BLaER1 (cell line): ENCODE results near the gene KLHL29.
A peak's percentile ranks its signal among the peaks of the same experiment; 100 is the strongest.

Source experiments
- H3K27ac ChIP-seq: shearing (Covaris generic); formaldehyde crosslinking; 2 replicates; pipeline ENCODE4 v1.8.1; 2022
- H3K27me3 ChIP-seq: shearing (Covaris generic); formaldehyde crosslinking; 2 replicates; pipeline ENCODE4 v1.8.1; 2022
- H3K36me3 ChIP-seq: shearing (Covaris generic); formaldehyde crosslinking; 2 replicates; pipeline ENCODE4 v1.8.1; 2022
- H3K4me1 ChIP-seq: shearing (Covaris generic); formaldehyde crosslinking; 2 replicates; pipeline ENCODE4 v1.8.1; 2022
- H3K4me2 ChIP-seq: shearing (Covaris generic); formaldehyde crosslinking; 2 replicates; pipeline ENCODE4 v1.8.1; 2022
- H3K4me3 ChIP-seq: shearing (Covaris generic); formaldehyde crosslinking; 2 replicates; pipeline ENCODE4 v1.8.1; 2022
- H3K9ac ChIP-seq: shearing (Covaris generic); formaldehyde crosslinking; 2 replicates; pipeline ENCODE4 v1.8.1; 2022
- H3K9me3 ChIP-seq: shearing (Covaris generic); formaldehyde crosslinking; 2 replicates; pipeline ENCODE4 v1.8.1; 2022
- H4K20me1 ChIP-seq: shearing (Covaris generic); formaldehyde crosslinking; 2 replicates; pipeline ENCODE4 v1.8.1; 2022
- Cebpa-rat ChIP-seq: shearing (Covaris generic); IDR thresholded peaks from 2 replicates; pipeline ENCODE4 v1.8.1; 2022

Gene KLHL29

DNA sequence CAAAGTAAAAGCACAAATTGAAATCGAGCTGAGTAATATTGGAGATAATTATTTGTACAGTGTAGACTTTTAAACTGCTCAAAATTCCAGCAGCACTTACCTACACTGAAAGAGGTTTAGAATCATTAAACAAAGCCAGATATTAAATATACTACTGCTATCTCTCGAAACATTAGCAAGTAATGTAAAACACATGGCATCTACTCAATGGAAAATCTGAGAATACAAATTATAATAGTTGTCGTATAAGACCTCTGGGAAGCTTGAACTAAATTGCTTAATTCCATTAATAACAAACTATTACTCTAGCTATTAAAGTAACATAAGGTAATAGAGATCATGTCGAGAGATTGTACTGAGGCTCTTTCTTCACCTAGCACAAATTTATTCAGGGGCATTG is 108.9 kb downstream of the KLHL29 start:
- peaks cover 42% of the 10 kb centered on the region; the same call in 1 of the 2 replicates for H4K20me1 ChIP-seq
- H3K9me3 ChIP-seq, result no peaks in the 10 kb centered on the region
- H3K4me3 ChIP-seq, result no peak overlapping the region
- H3K27me3 ChIP-seq, result peaks cover 6% of the 10 kb centered on the region; the same call in 1 of the 2 replicates
- H3K9ac ChIP-seq, result no peak overlapping the region
- no peak overlapping the region for H3K27ac ChIP-seq
- no peaks in the 10 kb centered on the region for H3K36me3 ChIP-seq
- no peak for TF ChIP-seq Cebpa-rat
- peaks cover 32% of the 10 kb centered on the region for H3K4me1 ChIP-seq
- no peak overlapping the region for H3K4me2 ChIP-seq

GRCh38 chr2:23494286-23494685 is 109.3 kb downstream of the KLHL29 start:
- Histone ChIP-seq H3K9ac (no peak overlapping the region), H3K27me3 (peaks cover 6% of the 10 kb centered on the region; the same call in 1 of the 2 replicates), H3K36me3 (no peaks in the 10 kb centered on the region), H4K20me1 (peaks cover 46% of the 10 kb centered on the region; the same call in 1 of the 2 replicates), H3K4me2 (no peak overlapping the region), H3K4me1 (peaks cover 36% of the 10 kb centered on the region), H3K27ac (no peak overlapping the region), H3K9me3 (no peaks in the 10 kb centered on the region), H3K4me3 (no peak overlapping the region)
- TF ChIP-seq Cebpa-rat, result no peak

- Histone ChIP-seq H3K4me2 (peak overlapping the region; percentile 5; the same call in 1 of the 2 replicates), H3K4me3 (no peak overlapping the region), H3K27me3 (peaks cover 6% of the 10 kb centered on the region; the same call in 1 of the 2 replicates), H3K9ac (no peak overlapping the region), H4K20me1 (peaks cover 49% of the 10 kb centered on the region; the same call in 1 of the 2 replicates), H3K36me3 (no peaks in the 10 kb centered on the region), H3K4me1 (peaks cover 27% of the 10 kb centered on the region), H3K27ac (no peak overlapping the region), H3K9me3 (no peaks in the 10 kb centered on the region)
- TF ChIP-seq Cebpa-rat, result no peak
Observed at GRCh38 chr2:23495661-23496114, 110.7 kb downstream of the KLHL29 start.

DNA sequence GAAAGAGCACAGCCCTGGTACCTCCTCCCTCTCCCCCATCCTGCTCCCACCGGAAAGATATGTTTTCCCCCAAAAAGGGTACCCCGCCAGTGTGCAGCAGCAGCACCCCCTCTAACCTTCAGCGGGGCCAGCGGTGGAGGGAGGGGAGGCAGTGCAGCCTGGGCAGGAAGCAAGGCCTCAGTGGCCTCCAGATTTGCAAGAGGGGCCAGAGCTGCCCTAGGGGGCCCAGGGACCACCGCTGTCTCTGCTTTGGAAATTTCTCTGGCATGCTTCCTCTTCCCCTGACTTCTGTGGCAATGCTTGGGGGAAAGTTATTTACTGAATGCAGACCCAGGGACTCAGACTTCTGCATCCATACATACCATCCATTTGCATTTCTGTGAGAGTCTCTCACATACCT is 111.5 kb downstream of the KLHL29 start:
- Histone ChIP-seq H3K27ac (no peak overlapping the region), H3K4me2 (peak overlapping the region; percentile 75), H4K20me1 (peaks cover 54% of the 10 kb centered on the region; the same call in 1 of the 2 replicates), H3K27me3 (peaks cover 6% of the 10 kb centered on the region; the same call in 1 of the 2 replicates), H3K4me1 (peaks cover 27% of the 10 kb centered on the region), H3K9me3 (no peaks in the 10 kb centered on the region), H3K4me3 (no peak overlapping the region), H3K9ac (no peak overlapping the region), H3K36me3 (no peaks in the 10 kb centered on the region)
- no peak for TF ChIP-seq Cebpa-rat

DNA sequence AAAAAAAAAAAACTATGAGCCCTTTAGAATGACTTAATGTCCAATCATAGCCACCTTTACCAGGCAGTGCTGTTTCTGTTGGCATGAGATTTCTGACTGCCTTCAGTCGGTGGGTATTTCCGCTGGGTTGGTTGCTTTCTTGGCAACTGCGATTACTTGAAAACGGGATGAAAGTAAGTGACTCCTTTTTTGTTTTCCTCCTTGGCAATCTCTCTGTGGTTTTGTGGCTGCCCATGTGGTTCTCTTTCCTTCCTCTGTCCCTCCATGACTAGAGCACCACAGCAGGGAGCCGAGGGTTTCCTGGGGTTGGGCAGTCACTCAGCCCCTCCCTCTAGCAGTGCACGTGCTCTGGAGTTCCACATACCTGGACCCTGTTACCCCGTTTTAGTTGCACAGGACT is 112.1 kb downstream of the KLHL29 start:
- H4K20me1 ChIP-seq, result peaks cover 57% of the 10 kb centered on the region; the same call in 1 of the 2 replicates
- H3K27ac ChIP-seq, result no peak overlapping the region
- H3K9ac ChIP-seq, result no peak overlapping the region
- peaks cover 27% of the 10 kb centered on the region for H3K4me1 ChIP-seq
- H3K4me2 ChIP-seq, result peak overlapping the region; percentile 75
- peaks cover 6% of the 10 kb centered on the region; the same call in 1 of the 2 replicates for H3K27me3 ChIP-seq
- no peaks in the 10 kb centered on the region for H3K9me3 ChIP-seq
- no peaks in the 10 kb centered on the region for H3K36me3 ChIP-seq
- TF ChIP-seq Cebpa-rat, result no peak
- H3K4me3 ChIP-seq, result no peak overlapping the region

GRCh38 chr2:23497536-23497935 is 112.6 kb downstream of the KLHL29 start:
- no peaks in the 10 kb centered on the region for H3K9me3 ChIP-seq
- H3K27ac ChIP-seq, result no peak overlapping the region
- H3K4me1 ChIP-seq, result peaks cover 27% of the 10 kb centered on the region
- no peak overlapping the region for H3K4me3 ChIP-seq
- peaks cover 6% of the 10 kb centered on the region; the same call in 1 of the 2 replicates for H3K27me3 ChIP-seq
- H3K36me3 ChIP-seq, result no peaks in the 10 kb centered on the region
- no peak overlapping the region for H3K9ac ChIP-seq
- no peak for TF ChIP-seq Cebpa-rat
- peaks cover 62% of the 10 kb centered on the region; the same call in 1 of the 2 replicates for H4K20me1 ChIP-seq
- peak overlapping the region; percentile 75 for H3K4me2 ChIP-seq

GRCh38 chr2:23498943-23499342 is 114.0 kb downstream of the KLHL29 start:
- Histone ChIP-seq H3K4me1 (peaks cover 33% of the 10 kb centered on the region), H4K20me1 (peaks cover 62% of the 10 kb centered on the region; the same call in 1 of the 2 replicates), H3K27ac (no peak overlapping the region), H3K4me3 (no peak overlapping the region), H3K9ac (no peak overlapping the region), H3K9me3 (no peaks in the 10 kb centered on the region), H3K4me2 (peak overlapping the region; percentile 9; the same call in 1 of the 2 replicates), H3K27me3 (peaks cover 6% of the 10 kb centered on the region; the same call in 1 of the 2 replicates), H3K36me3 (no peaks in the 10 kb centered on the region)
- TF ChIP-seq Cebpa-rat, result 0 out of 2 replicates have a peak, but pooled peaks have one; percentile 41

GRCh38 chr2:23499439-23499838 is 114.5 kb downstream of the KLHL29 start:
- no peaks in the 10 kb centered on the region for H3K36me3 ChIP-seq
- 0 out of 2 replicates have a peak overlapping the region, but pooled peaks have one; percentile 9 for H3K4me2 ChIP-seq
- H4K20me1 ChIP-seq, result peaks cover 59% of the 10 kb centered on the region; the same call in 1 of the 2 replicates
- H3K4me1 ChIP-seq, result peaks cover 33% of the 10 kb centered on the region
- H3K9me3 ChIP-seq, result no peaks in the 10 kb centered on the region
- H3K27me3 ChIP-seq, result peaks cover 6% of the 10 kb centered on the region; the same call in 1 of the 2 replicates
- TF ChIP-seq Cebpa-rat, result no peak
- no peak overlapping the region for H3K9ac ChIP-seq
- H3K4me3 ChIP-seq, result no peak overlapping the region
- no peak overlapping the region for H3K27ac ChIP-seq

DNA sequence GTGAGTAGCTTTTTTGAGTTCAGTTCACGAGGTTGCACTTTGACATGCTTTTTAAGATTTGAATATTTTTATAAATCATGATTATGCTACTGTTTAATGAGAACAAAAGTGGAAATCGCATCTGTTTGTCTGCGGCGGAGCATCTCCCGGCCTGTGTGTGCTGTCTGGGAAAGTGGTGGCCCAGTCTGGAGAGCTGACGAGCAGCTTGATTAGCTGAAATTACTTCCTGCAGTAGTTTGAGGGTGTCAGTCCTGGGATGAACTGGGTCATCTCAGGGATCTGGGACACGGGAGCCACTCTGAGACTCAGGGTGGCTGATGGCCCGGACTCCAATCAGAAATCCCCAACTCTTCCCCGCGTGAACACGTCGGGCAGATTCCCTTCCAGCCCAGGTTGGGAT is 115.9 kb downstream of the KLHL29 start:
- Histone ChIP-seq H3K4me2 (no peak overlapping the region), H3K9ac (no peak overlapping the region), H3K27me3 (peaks cover 6% of the 10 kb centered on the region; the same call in 1 of the 2 replicates), H3K4me3 (no peak overlapping the region), H3K4me1 (peaks cover 36% of the 10 kb centered on the region), H3K9me3 (no peaks in the 10 kb centered on the region), H3K27ac (no peak overlapping the region), H3K36me3 (no peaks in the 10 kb centered on the region), H4K20me1 (peaks cover 45% of the 10 kb centered on the region; the same call in 1 of the 2 replicates)
- TF ChIP-seq Cebpa-rat, result no peak

GRCh38 chr2:23502096-23502495 is 117.1 kb downstream of the KLHL29 start:
- no peak overlapping the region for H3K27ac ChIP-seq
- H3K36me3 ChIP-seq, result no peaks in the 10 kb centered on the region
- no peaks in the 10 kb centered on the region for H3K9me3 ChIP-seq
- H3K4me1 ChIP-seq, result peaks cover 33% of the 10 kb centered on the region
- no peak overlapping the region for H3K4me2 ChIP-seq
- H3K27me3 ChIP-seq, result peaks cover 6% of the 10 kb centered on the region; the same call in 1 of the 2 replicates
- TF ChIP-seq Cebpa-rat, result no peak
- no peak overlapping the region for H3K9ac ChIP-seq
- H3K4me3 ChIP-seq, result no peak overlapping the region
- peaks cover 36% of the 10 kb centered on the region; the same call in 1 of the 2 replicates for H4K20me1 ChIP-seq
